ENCODE measurements around the gene SRSF2. TPM values are rescaled to one million over a fixed set of nuclear protein-coding genes. Genes with fewer than 3 reads are reported as not detected.

SRSF2 gene
- total RNA-seq, 4 donors from 2014 or later, result 106 to 194 (median 148) TPM

- TF ChIP-seq POLR2A (IDR thresholded peaks at IDR 0.05) (no peak), CTCF (IDR thresholded peaks at IDR 0.05) (no peak), POLR2AphosphoS5 (IDR thresholded peaks at IDR 0.05) (no peak), EP300 (IDR thresholded peaks at IDR 0.05) (no peak)
- Histone ChIP-seq H3K9me3 (no peaks in the 10 kb centered on the region), H3K4me3 (no peak overlapping the region), H3K27ac (peak overlapping the region in 3 of 4 donors; percentile 91 to 98 (median 93)), H3K27me3 (no peaks in the 10 kb centered on the region), H3K36me3 (peaks cover 0 to 42% of the 10 kb centered on the region in 2 donors), H3K4me1 (peaks cover 14 to 100% (median 66%) of the 10 kb centered on the region in 3 donors)
- 60% methylated on average over 2 of the region's 8 CpGs; no CpG with 5 or more reads in 1 of the 2 donors for WGBS, 2 donors (ENCODE audit: low coverage in 1 of 2)
- no peak for ATAC-seq
Measured at GRCh38 chr17:76685846-76686245, 51.3 kb downstream of the SRSF2 start.

- Histone ChIP-seq H3K27me3 (no peaks in the 10 kb centered on the region), H3K4me3 (no peak overlapping the region), H3K4me1 (peaks cover 14 to 98% (median 66%) of the 10 kb centered on the region in 3 donors), H3K9me3 (no peaks in the 10 kb centered on the region), H3K27ac (peak overlapping the region in 3 of 4 donors; percentile 91 to 98 (median 93)), H3K36me3 (peaks cover 0 to 47% of the 10 kb centered on the region in 2 donors)
- ATAC-seq, result no peak
- TF ChIP-seq POLR2AphosphoS5 (IDR thresholded peaks at IDR 0.05) (no peak), CTCF (IDR thresholded peaks at IDR 0.05) (no peak), POLR2A (IDR thresholded peaks at IDR 0.05) (no peak), EP300 (IDR thresholded peaks at IDR 0.05) (no peak)
- 81% methylated on average over 6 of the region's 12 CpGs; no CpG with 5 or more reads in 1 of the 2 donors for WGBS, 2 donors (ENCODE audit: low coverage in 1 of 2)
Measured at GRCh38 chr17:76685366-76685765, 51.8 kb downstream of the SRSF2 start.

- Histone ChIP-seq H3K36me3 (peaks cover 0 to 50% of the 10 kb centered on the region in 2 donors), H3K9me3 (no peaks in the 10 kb centered on the region), H3K27ac (peak overlapping the region in 3 of 4 donors; percentile 68 to 93 (median 91)), H3K4me1 (peaks cover 14 to 91% (median 64%) of the 10 kb centered on the region in 3 donors), H3K4me3 (no peak overlapping the region), H3K27me3 (no peaks in the 10 kb centered on the region)
- 100% methylated on average over 1 of the region's 7 CpGs; no CpG with 5 or more reads in 1 of the 2 donors for WGBS, 2 donors (ENCODE audit: low coverage in 1 of 2)
- TF ChIP-seq CTCF (IDR thresholded peaks at IDR 0.05), result no peak
- no peak for TF ChIP-seq POLR2A (IDR thresholded peaks at IDR 0.05)
- TF ChIP-seq POLR2AphosphoS5 (IDR thresholded peaks at IDR 0.05), result no peak
- TF ChIP-seq EP300 (IDR thresholded peaks at IDR 0.05), result no peak
- ATAC-seq, result no peak
Measured at GRCh38 chr17:76684756-76685155, 52.4 kb downstream of the SRSF2 start.

Small RNAs within 50 kb of the gene (small RNA-seq; reads per million reads assigned to genes)
- gene AC005837.3, result 0 reads per million in 4 donors
- 0 reads per million in 4 donors for gene RF02271
- 0 reads per million in 4 donors for gene RNU6-97P
- 0 to 3.0 (median 0.25) reads per million in 4 donors for gene RNY4P36

Other genes starting within 250 kb of the SRSF2 start
- gene RHBDF2, start 235.9 kb downstream of the SRSF2 start, total RNA-seq, result 10 to 100 TPM in 1 of 4 donors, 1 to 10 TPM in 3; 7.3 to 20.5 (median 8.5) TPM
- 10 to 100 TPM; 12.6 to 23.2 (median 18.8) TPM for gene CYGB, start 199.6 kb downstream of the SRSF2 start, total RNA-seq
- 10 to 100 TPM in 1 of 4 donors, 1 to 10 TPM in 2, under 1 TPM in 1; 0.57 to 11.2 (median 2.3) TPM for gene PRCD, start 197.3 kb downstream of the SRSF2 start, total RNA-seq
- gene ST6GALNAC2, start 151.5 kb downstream of the SRSF2 start, total RNA-seq, result 10 to 100 TPM in 2 of 4 donors, 1 to 10 TPM in 2; 5.4 to 27.1 (median 10.6) TPM
- 1 to 10 TPM in 3 of 4 donors, under 1 TPM in 1; 0.47 to 9.6 (median 3.7) TPM for gene ST6GALNAC1, start 93.6 kb downstream of the SRSF2 start, total RNA-seq
- 100 to 1,000 TPM; 333 to 451 (median 412) TPM for gene MXRA7, start 26.4 kb downstream of the SRSF2 start, total RNA-seq
- 10 to 100 TPM; 39.0 to 53.8 (median 47.2) TPM for gene JMJD6, start 10.7 kb downstream of the SRSF2 start, total RNA-seq
- gene METTL23, start 10.5 kb downstream of the SRSF2 start, total RNA-seq, result 10 to 100 TPM; 19.2 to 52.6 (median 25.1) TPM
- 10 to 100 TPM; 18.4 to 27.8 (median 20.9) TPM for gene MFSD11, start 788 bp upstream of the SRSF2 start, total RNA-seq
- under 1 TPM; 0.12 to 0.81 (median 0.29) TPM for gene MGAT5B, start 131.1 kb upstream of the SRSF2 start, total RNA-seq